Activated T-cell treated with anti-CD3 and anti-CD28 coated beads, Interleukin-2, amount 50 U/mL, for 72 hours (primary cell): ENCODE data around the gene WNT2B. TPM values are rescaled to one million over a fixed set of nuclear protein-coding genes. Genes with fewer than 3 reads are reported as not detected.
"Not testable (repeated sequence)": the region's sequence is repeated elsewhere in the genome, so short reads cannot be mapped to it uniquely, and the experiment has no call there.

Experiments
- ATAC-seq, 2 donors: fragments of 150-1000 bp; cut with Tn5 transposase; replicated peaks in 1 of 2; 2 replicates each; pipeline ENCODE4 v1.10.0; 2021; ENCODE audit warnings: moderate library complexity in 2 of 2, mild to moderate bottlenecking in 1 of 2
- DNase-seq, 2 donors: peaks; one replicate each; pipeline ENCODE4 v3.0.0; 2021 to 2022; ENCODE audit warnings: mixed read lengths in 1 of 2
- H3K27ac Mint-ChIP-seq: one replicate; pipeline ENCODE4 v1.8.0; 2022; ENCODE audit warnings: mild to moderate bottlenecking, moderate library complexity, mixed read lengths
- H3K27me3 Mint-ChIP-seq: one replicate; pipeline ENCODE4 v1.8.0; 2022; ENCODE audit warnings: low read depth, mixed read lengths
- H3K36me3 Mint-ChIP-seq, 2 donors: one replicate each; pipeline ENCODE4 v1.8.0; 2022; ENCODE audit warnings: mixed read lengths in 2 of 2, mild to moderate bottlenecking in 1 of 2; ENCODE audit not compliant: insufficient read depth in 2 of 2
- H3K4me1 Mint-ChIP-seq: one replicate; pipeline ENCODE4 v1.8.0; 2022; ENCODE audit warnings: low read depth, mixed read lengths
- H3K4me3 Mint-ChIP-seq, 2 donors: one replicate each; pipeline ENCODE4 v1.8.0; 2022; ENCODE audit warnings: mild to moderate bottlenecking in 2 of 2, mixed read lengths in 2 of 2, moderate library complexity in 2 of 2
- H3K9me3 Mint-ChIP-seq, 2 donors: one replicate each; pipeline ENCODE4 v1.8.0; 2022; ENCODE audit warnings: mixed read lengths in 2 of 2
- total RNA-seq, 2 donors: library from RNA; stranded (reverse); gene quantifications; one replicate each; pipeline ENCODE4 v1.2.3, GENCODE V29; 2022

Gene WNT2B
- under 1 TPM; 0.29 to 0.53 TPM for total RNA-seq

DNA sequence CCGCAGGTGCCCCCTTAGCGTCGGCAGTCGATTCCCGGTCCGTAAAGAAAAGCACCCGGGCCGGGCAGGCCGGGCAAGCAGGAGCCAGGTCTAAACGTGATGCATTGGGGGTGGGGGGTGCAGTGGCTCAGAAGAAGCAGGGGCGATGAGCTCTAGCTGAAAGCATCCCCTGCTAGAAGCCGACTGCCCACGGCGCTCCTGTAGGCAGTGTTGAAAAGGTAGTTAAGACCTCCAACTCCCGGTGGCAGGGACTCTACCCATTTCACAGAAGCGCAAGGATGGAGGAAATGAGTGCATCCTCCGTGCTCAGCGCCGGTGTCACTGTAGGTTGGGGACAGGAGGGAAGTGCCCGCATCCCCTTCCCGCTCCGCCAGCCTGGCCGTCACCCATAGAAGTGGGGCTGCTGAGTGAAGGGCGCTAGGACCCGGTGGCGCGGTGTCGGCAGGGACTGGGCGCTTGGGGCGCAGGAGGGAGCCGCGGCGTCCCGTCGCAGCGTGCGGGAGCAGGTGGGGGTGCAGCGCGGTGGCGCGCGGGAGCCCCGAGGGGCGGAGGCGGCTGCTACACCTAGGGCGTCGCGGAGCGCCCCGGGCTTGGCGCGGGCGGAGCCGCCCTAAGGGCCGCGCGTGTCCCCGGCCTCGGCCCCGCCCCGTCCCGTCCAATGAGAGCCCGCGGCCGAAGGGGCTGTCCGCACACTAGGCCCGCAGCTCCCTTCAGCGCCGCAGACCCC is at the start of gene WNT2B:
Gene WNT2B (plus strand): TSS at position 688 of the 727 bp plus-strand sequence. CDS start 298 bp downstream, outside the sequence.
- H3K27ac Mint-ChIP-seq, result no peak within 1 kb of the TSS
- peaks cover 41% of the 10 kb centered on the region for H3K27me3 Mint-ChIP-seq

DNA sequence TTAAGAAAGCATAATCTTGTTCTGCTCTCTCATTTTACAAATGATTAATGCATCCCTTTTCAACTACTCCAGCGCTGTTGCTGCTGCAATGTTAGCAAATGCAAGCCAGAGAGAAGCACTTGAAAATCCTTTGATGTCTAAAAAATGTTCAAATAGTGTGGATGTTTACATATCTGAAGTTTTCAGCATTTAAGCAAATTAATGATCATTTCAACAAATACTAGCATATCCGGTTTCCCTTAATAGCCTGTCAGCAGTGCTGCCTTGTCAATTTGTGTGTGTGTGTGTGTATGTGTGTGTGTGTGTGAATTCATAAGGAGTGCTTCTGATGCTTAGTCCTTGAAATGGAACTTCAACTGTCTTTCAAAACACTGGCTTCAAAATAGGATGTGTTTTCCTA is 48.1 kb upstream of the WNT2B start:
- Mint-ChIP-seq H3K27ac (no peak overlapping the region), H3K4me3 (no peak overlapping the region), H3K4me1 (peaks cover 1% of the 10 kb centered on the region), H3K9me3 (no peaks in the 10 kb centered on the region), H3K27me3 (peaks cover 11% of the 10 kb centered on the region), H3K36me3 (no peaks in the 10 kb centered on the region)
- ATAC-seq (no peak), DNase-seq (no peak)

More for the DNA sequence above, at the start of gene WNT2B:
- H3K9me3 Mint-ChIP-seq, result no peaks in the 10 kb centered on the region
- no peaks in the 10 kb centered on the region for H3K36me3 Mint-ChIP-seq
- ATAC-seq (peak; percentile 84 to 85), DNase-seq (peak; percentile 65 to 69)
- peak within 1 kb of the TSS; percentile 75 to 80 for H3K4me3 Mint-ChIP-seq
- H3K4me1 Mint-ChIP-seq, result no peaks in the 10 kb centered on the region

DNA sequence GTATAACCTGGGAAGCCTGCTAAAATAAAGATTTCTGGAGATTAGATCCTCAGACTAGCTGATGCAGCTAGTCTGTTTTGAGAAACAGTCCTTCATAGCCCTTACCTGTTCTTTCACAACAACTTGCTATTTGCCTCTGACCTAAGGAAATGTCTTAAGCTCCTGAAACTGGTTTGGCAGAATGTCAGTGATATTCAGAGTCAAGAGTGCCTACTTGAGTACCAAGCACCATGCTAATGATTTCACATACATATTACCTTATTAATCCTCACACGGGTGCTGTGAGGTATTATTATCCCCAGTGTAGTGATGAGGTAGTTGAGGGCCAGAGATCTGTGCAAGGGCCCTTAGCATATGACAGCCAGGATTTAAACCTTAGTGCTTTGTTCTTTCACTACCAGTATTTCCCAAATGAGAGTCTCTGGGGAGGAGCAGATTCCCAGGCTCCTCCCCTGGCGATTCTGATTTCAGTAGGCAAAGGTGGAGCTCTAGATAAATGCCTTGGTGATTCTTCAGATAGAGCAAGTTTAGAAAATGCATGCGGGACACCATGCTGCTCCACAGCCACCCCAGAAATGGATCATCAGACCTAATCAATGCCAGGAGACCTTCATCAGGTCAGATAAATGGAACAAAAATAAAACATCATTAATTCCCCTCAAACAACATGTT is 47.4 kb upstream of the WNT2B start:
- DNase-seq (no peak), ATAC-seq (no peak)
- Mint-ChIP-seq H3K36me3 (no peaks in the 10 kb centered on the region), H3K4me1 (peaks cover 8% of the 10 kb centered on the region), H3K27me3 (peaks cover 13% of the 10 kb centered on the region), H3K4me3 (no peak overlapping the region), H3K27ac (no peak overlapping the region), H3K9me3 (no peaks in the 10 kb centered on the region)

DNA sequence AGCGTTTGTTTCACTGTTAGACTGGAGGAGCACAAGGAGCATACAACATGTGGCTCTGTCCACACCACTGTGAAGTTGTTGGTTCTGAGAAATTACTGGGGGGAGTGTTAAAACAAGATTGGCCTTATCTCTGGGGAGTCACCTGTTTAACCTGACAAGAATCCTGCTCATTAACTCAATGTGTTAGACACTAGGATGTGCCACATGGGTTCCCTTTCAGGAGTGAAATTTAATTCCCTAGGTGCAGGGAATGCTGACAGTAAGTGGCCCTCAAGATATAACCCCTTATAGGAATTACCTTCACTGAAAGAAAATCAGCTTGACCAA is 45.8 kb upstream of the WNT2B start:
- Mint-ChIP-seq H3K4me1 (peaks cover 13% of the 10 kb centered on the region), H3K27me3 (peaks cover 21% of the 10 kb centered on the region), H3K36me3 (no peaks in the 10 kb centered on the region), H3K27ac (no peak overlapping the region), H3K9me3 (no peaks in the 10 kb centered on the region), H3K4me3 (no peak overlapping the region)
- DNase-seq (no peak), ATAC-seq (no peak)

DNA sequence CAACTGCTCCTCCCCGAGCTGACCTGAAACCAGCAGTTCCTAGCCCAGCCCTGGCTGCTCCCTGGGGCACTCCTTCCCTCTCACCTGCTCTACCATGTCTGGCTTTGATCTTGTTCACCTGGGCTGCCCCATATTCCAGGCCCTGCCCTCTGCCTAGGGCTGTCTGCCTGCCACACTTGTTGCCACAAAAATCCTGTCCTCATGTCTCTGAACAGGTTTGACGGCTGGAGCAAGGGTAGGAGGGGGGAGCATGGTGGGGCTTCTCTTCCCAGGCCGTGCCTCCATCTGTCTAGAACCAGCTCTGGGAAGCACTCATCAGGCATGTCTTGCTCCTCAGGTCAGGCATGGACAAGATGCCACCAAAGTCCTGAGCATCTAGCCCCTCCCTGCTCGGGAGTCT is 44.3 kb upstream of the WNT2B start:
- Mint-ChIP-seq H3K4me3 (no peak overlapping the region), H3K27me3 (peaks cover 21% of the 10 kb centered on the region), H3K36me3 (no peaks in the 10 kb centered on the region), H3K9me3 (no peaks in the 10 kb centered on the region), H3K4me1 (peaks cover 13% of the 10 kb centered on the region), H3K27ac (no peak overlapping the region)
- ATAC-seq (no peak), DNase-seq (no peak)

DNA sequence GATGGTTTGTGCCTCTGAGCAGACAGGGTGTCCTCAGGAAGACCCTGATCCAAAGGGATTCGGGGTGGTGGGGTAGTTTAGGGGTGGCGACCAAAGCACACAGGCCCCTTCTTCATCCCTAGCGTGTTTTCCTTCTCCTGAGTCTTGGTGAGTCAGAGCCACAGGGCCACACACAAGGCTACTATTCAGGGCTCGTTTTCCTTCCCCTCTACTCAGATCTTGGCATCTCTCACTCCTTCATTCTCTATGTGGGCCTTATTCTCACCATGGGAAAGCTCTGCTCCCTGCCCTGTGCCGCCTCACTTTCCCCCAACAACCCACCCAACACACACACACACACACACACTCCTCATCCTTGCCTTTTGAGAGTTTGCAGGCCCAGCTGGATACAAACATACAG is 43.6 kb upstream of the WNT2B start:
- Mint-ChIP-seq H3K4me3 (no peak overlapping the region), H3K4me1 (peaks cover 13% of the 10 kb centered on the region), H3K27me3 (peaks cover 21% of the 10 kb centered on the region), H3K27ac (no peak overlapping the region), H3K36me3 (no peaks in the 10 kb centered on the region), H3K9me3 (no peaks in the 10 kb centered on the region)
- DNase-seq (no peak), ATAC-seq (no peak)

DNA sequence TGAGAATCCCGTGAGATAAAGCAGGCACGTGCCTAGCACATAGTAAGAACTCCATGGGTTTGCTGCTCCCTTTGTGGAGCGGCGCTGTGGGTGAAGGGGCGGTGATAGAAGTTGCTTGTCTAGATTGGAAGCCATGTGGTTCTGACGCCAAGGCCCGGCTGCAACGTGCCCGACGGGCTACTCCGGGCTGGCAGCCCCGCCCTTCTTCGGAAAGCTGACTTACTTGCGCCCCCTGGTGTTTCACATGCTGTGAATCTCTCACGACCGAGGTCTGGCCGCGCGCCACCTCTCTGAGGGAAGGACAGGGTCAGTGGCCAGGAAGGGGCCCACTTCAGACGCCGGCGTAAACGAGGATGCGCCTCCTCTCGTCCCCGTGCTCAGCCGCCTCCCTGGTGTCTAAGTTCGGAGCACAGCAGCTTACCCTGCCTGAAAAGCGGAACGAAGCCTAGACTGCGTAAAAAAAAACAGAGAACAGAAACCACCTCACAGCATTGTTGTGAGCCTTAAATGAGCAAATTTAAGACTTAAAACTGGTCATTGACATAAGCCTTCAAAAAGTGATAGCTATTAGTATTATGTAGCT is 42.6 kb upstream of the WNT2B start:
- ATAC-seq (peak; percentile 98 to 99), DNase-seq (peak; percentile 91 to 92)
- H3K36me3 Mint-ChIP-seq, result no peaks in the 10 kb centered on the region
- peaks cover 21% of the 10 kb centered on the region for H3K27me3 Mint-ChIP-seq
- H3K4me1 Mint-ChIP-seq, result peaks cover 13% of the 10 kb centered on the region
- H3K4me3 Mint-ChIP-seq, result peak overlapping the region; percentile 90 to 94
- peak overlapping the region; percentile 82 for H3K27ac Mint-ChIP-seq
- H3K9me3 Mint-ChIP-seq, result no peaks in the 10 kb centered on the region

DNA sequence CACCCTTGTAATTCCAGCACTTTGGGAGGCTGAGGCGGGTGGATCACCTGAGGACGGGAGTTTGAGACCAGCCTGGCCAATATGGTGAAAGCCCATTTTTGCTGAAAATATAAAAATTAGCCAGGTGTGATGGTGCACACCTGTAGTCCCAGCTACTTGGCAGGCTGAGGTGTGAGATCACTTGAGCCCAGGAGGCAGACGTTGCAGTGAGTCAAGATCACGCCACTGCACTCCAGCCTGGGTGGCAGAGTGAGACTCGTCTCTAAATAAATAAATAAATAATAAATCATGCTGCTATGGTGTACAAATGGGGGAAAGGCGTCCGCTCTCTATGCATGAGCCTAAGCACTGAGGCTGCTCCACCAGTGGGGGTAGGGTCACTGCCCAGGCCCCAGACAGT is 38.4 kb upstream of the WNT2B start:
- ATAC-seq, H3K9me3 Mint-ChIP-seq, DNase-seq, H3K36me3 Mint-ChIP-seq, H3K27ac Mint-ChIP-seq, H3K4me3 Mint-ChIP-seq: not testable (repeated sequence)
- Mint-ChIP-seq H3K4me1 (peaks cover 13% of the 10 kb centered on the region), H3K27me3 (peaks cover 33% of the 10 kb centered on the region)

DNA sequence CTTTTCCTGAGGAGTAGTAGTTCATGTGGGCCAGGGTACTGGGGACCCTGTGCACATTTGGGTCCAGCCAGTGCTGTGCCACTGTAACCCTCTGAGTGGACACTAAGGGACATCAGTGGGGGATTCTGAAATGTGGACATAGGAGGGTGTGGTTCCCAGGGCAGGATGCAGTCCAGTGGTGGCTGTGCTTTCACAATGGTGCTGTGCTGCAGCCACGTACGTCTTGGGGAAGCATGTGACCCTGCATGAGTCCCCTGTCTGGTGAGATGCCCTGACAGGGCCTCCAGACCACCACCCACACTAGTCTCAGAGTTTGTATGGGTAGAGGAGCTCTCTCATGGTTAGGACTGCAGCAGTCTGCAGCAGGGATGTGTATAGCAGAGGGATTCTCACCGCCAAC is 37.8 kb upstream of the WNT2B start:
- Mint-ChIP-seq H3K4me3 (no peak overlapping the region), H3K36me3 (peaks cover 0 to 2% of the 10 kb centered on the region in 2 donors), H3K27ac (no peak overlapping the region), H3K4me1 (peaks cover 8% of the 10 kb centered on the region), H3K27me3 (peaks cover 34% of the 10 kb centered on the region), H3K9me3 (peaks cover 1 to 2% of the 10 kb centered on the region in 2 donors)
- no peak for ATAC-seq
- DNase-seq, result no peak

DNA sequence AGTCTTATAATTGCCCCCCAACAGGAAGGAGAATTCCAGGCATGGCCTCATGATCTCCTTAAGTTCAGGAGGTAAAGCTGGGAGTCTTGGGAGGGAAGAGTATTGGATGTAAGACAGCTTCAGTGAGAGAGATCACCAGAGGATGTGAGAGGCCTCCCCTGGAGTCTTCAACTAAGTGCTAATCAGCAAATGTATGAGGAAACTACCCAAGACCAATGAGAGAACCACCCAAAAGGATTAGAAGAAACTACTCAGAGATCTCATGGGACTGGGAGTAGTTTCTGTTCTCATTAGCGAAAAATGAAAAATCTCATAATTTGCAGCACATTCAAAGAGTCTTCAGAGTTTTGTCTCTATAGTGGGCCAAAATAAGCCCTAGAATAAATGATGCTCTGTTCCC is 36.6 kb upstream of the WNT2B start:
- ATAC-seq, result no peak
- Mint-ChIP-seq H3K4me3 (no peak overlapping the region), H3K27me3 (peaks cover 34% of the 10 kb centered on the region), H3K36me3 (peaks cover 5 to 6% of the 10 kb centered on the region in 2 donors), H3K4me1 (no peaks in the 10 kb centered on the region), H3K27ac (no peak overlapping the region), H3K9me3 (peaks cover 4 to 5% of the 10 kb centered on the region in 2 donors)
- DNase-seq, result no peak

DNA sequence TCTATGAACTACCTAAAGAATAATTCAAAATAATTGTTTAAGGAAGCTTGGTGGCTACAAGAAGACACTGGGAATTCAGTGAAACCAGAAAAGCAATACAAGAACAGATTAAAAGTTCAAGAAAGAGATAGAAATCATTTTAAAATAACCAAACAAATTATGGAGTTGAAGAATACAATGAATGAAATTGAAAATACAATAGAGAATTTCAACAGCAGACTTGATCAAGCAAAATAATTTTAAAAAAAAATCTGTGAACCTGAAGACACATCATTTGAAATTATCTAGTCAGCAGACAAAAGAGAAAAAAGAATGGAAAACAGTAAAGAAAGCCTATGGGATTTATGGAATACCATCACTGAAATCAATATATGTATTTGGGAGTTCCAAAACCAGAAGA is 31.2 kb upstream of the WNT2B start:
- H3K4me1 Mint-ChIP-seq, result no peaks in the 10 kb centered on the region
- peaks cover 11 to 18% of the 10 kb centered on the region in 2 donors for H3K36me3 Mint-ChIP-seq
- H3K27me3 Mint-ChIP-seq, result peaks cover 28% of the 10 kb centered on the region
- no peak overlapping the region for H3K27ac Mint-ChIP-seq
- peaks cover 10 to 13% of the 10 kb centered on the region in 2 donors for H3K9me3 Mint-ChIP-seq
- DNase-seq (no peak), ATAC-seq (no peak)
- no peak overlapping the region for H3K4me3 Mint-ChIP-seq

DNA sequence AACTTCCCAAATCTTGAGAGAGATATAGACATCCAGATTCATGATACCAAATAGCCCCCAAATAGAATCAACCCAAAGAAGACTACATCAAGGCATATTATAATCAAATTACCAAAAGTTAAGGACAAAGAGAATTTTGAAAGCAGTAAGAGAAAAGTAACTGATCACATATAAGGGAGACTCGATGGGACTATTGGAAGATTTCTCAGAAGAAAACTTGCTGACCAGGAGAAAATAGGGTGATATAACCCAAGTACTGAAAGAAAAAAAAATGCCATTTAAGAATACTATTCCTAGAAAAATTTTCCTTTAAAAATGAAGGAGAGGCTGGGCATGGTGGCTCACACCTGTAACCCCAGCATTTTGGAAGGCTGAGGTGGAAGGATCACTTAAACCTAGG is 30.5 kb upstream of the WNT2B start:
- Mint-ChIP-seq H3K36me3 (peaks cover 11 to 18% of the 10 kb centered on the region in 2 donors), H3K27me3 (peaks cover 20% of the 10 kb centered on the region), H3K27ac (no peak overlapping the region), H3K9me3 (peaks cover 10 to 13% of the 10 kb centered on the region in 2 donors), H3K4me3 (no peak overlapping the region), H3K4me1 (no peaks in the 10 kb centered on the region)
- no peak for ATAC-seq
- DNase-seq, result no peak

DNA sequence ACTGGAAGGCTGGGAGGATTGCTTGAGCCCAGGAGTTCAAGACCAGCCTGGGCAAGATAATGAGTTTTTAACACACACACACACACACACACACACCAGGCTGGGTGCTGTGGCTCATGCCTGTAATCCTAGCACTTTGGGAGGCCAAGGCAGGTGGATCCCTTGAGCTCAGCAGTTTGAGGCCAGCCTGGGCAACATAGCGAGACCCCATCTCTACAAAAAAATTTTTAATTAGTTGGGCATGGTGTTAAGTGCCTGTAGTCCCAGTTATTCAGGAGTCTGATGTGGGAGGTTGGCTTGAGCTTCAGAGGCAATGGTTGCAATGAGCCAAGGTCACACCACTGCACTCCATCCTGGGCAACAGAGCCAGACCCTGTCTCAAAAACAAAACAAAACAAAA is 22.7 kb upstream of the WNT2B start:
- ATAC-seq, H3K9me3 Mint-ChIP-seq, H3K27ac Mint-ChIP-seq, DNase-seq, H3K4me1 Mint-ChIP-seq, H3K36me3 Mint-ChIP-seq, H3K4me3 Mint-ChIP-seq: not testable (repeated sequence)
- H3K27me3 Mint-ChIP-seq, result peaks cover 12% of the 10 kb centered on the region
